A673 (cell line): ENCODE data around the gene SCYL3.

Experiments
- CTCF ChIP-seq: fragments of 300-800, 200-600 bp; sonication (generic); conservative IDR thresholded peaks from 2 replicates; pipeline ENCODE4 v1.5.1; 2017; ENCODE audit warnings: low read depth, mild to moderate bottlenecking, antibody characterized with exemption, low read length, moderate library complexity, mixed read lengths
- EZH2 ChIP-seq: fragments of 200-600 bp; sonication (generic); IDR thresholded peaks from 2 replicates; pipeline ENCODE4 v1.6.1; 2017; ENCODE audit warnings: borderline replicate concordance, low read depth, mild to moderate bottlenecking, mixed read lengths, antibody characterized with exemption, low read length; ENCODE audit not compliant: poor library complexity, severe bottlenecking

GRCh38 chr1:169886931-169887330 is 6.8 kb downstream of the SCYL3 start:
- TF ChIP-seq CTCF (no peak), EZH2 (no peak)
